Breast epithelium (tissue), 4 donors: ENCODE measurements around the gene TBCCD1. TPM values are rescaled to one million over a fixed set of nuclear protein-coding genes. Genes with fewer than 3 reads are reported as not detected.

Source experiments
- DNase-seq, 2 donors: peaks; one replicate each; pipeline ENCODE4 v3.0.0-alpha.2; 2019; ENCODE audit warnings: low spot score in 2 of 2
- H3K27ac ChIP-seq, 2 donors: fragments of 200-600 bp; sonication (generic) in 1 of 2; one replicate each; pipeline ENCODE4 v1.5.1; 2016 to 2019; ENCODE audit warnings: mild to moderate bottlenecking in 1 of 2
- H3K27me3 ChIP-seq, 2 donors: fragments of 200-600 bp; sonication (generic) in 1 of 2; one replicate each; pipeline versions ENCODE4 v1.5.1 to v1.6.0; 2017 to 2019; ENCODE audit warnings: control low read depth in 1 of 2, mild to moderate bottlenecking in 1 of 2
- H3K36me3 ChIP-seq: fragments of 200-600 bp; one replicate; pipeline ENCODE4 v1.5.1; 2019
- H3K4me1 ChIP-seq, 2 donors: fragments of 200-600 bp; sonication (generic); one replicate each; pipeline ENCODE4 v1.5.1; 2016 to 2019; ENCODE audit warnings: control low read depth in 1 of 2
- H3K4me3 ChIP-seq, 3 donors: fragments of 200-600 bp; sonication (generic); 1 replicate in 2 of 3; 2 replicates in 1 of 3; pipeline ENCODE4 v1.5.1; 2016 to 2019; ENCODE audit warnings: mild to moderate bottlenecking in 3 of 3, moderate library complexity in 2 of 3
- H3K9me3 ChIP-seq, 2 donors: fragments of 200-600 bp; sonication (generic) in 1 of 2; one replicate each; pipeline ENCODE4 v1.5.1; 2016 to 2019; ENCODE audit warnings: control low read depth in 1 of 2
- CTCF ChIP-seq, 3 donors: fragments of 450-650 bp; IDR thresholded peaks; one replicate each; pipeline ENCODE4 v1.5.1; 2016 to 2017; ENCODE audit warnings: antibody characterized with exemption in 3 of 3, mild to moderate bottlenecking in 3 of 3, moderate library complexity in 3 of 3
- POLR2A ChIP-seq: fragments of 450-650 bp; IDR thresholded peaks from one replicate; pipeline ENCODE4 v1.6.1; 2016; ENCODE audit warnings: antibody characterized with exemption, mild to moderate bottlenecking, moderate library complexity
- POLR2AphosphoS5 ChIP-seq, 3 donors: sonication (generic); formaldehyde crosslinking; IDR thresholded peaks; one replicate each; pipeline ENCODE4 v1.6.1; 2017; ENCODE audit warnings: antibody characterized with exemption in 3 of 3
- intact Hi-C: fragments of 100-400 bp; cut with DNase I; formaldehyde crosslinking; loops from one replicate; pipeline ENCODE4 v1.15.1; 2023; ENCODE audit warnings: low total_unique reads
- total RNA-seq, 3 donors: library from RNA; depleted of rRNA; stranded (reverse); fragments of >200 nt; gene quantifications; one replicate each; pipeline ENCODE4 v1.1.0, GENCODE V29; 2016

Gene TBCCD1
- total RNA-seq, 3 donors from 2014 or later: 15.0 to 19.6 (median 17.4) TPM

- no peak within 1 kb of the TSS for H3K4me3 ChIP-seq
- no peak within 1 kb of the TSS for H3K27ac ChIP-seq
- H3K27me3 ChIP-seq: no peaks in the 10 kb centered on the region
- no peak for DNase-seq
- H3K4me1 ChIP-seq: peaks cover 0 to 4% of the 10 kb centered on the region in 2 donors
- no peaks in the 10 kb centered on the region for H3K9me3 ChIP-seq
- intact Hi-C loops: no loop called here
- TF ChIP-seq POLR2A: no peak
- no peak for TF ChIP-seq CTCF (IDR thresholded peaks at IDR 0.05)
- TF ChIP-seq POLR2AphosphoS5 (IDR thresholded peaks at IDR 0.05): no peak
- H3K36me3 ChIP-seq: no peaks in the 10 kb centered on the region
Measured at GRCh38 chr3:186544281-186544680, 22.9 kb downstream of the TBCCD1 start, which contains the start of gene CRYGS. Gene CRYGS (minus strand): TSS chr3:186544380. CDS start chr3:186544326, 54 bp downstream.

GRCh38 chr3:186540835-186541226 lies 26.3 kb downstream of the TBCCD1 start:
- Histone ChIP-seq H3K27me3 (no peaks in the 10 kb centered on the region), H3K27ac (no peak overlapping the region), H3K4me1 (peaks cover 0 to 4% of the 10 kb centered on the region in 2 donors), H3K4me3 (no peak overlapping the region), H3K36me3 (no peaks in the 10 kb centered on the region), H3K9me3 (no peaks in the 10 kb centered on the region)
- DNase-seq: no peak
- TF ChIP-seq POLR2AphosphoS5 (IDR thresholded peaks at IDR 0.05): no peak
- no peak for TF ChIP-seq POLR2A
- no peak for TF ChIP-seq CTCF (IDR thresholded peaks at IDR 0.05)
- intact Hi-C loops: no loop called here

GRCh38 chr3:186540221-186540834 lies 26.8 kb downstream of the TBCCD1 start:
- no peaks in the 10 kb centered on the region for H3K9me3 ChIP-seq
- peak; percentile 67 to 71 for DNase-seq
- peaks cover 0 to 4% of the 10 kb centered on the region in 2 donors for H3K4me1 ChIP-seq
- H3K27me3 ChIP-seq: no peaks in the 10 kb centered on the region
- no peaks in the 10 kb centered on the region for H3K36me3 ChIP-seq
- intact Hi-C loops: no loop called here
- TF ChIP-seq CTCF (IDR thresholded peaks at IDR 0.05) (peak; percentile 48 to 83 (median 79)), POLR2AphosphoS5 (IDR thresholded peaks at IDR 0.05) (no peak), POLR2A (no peak)
- no peak overlapping the region for H3K27ac ChIP-seq
- H3K4me3 ChIP-seq: no peak overlapping the region

GRCh38 chr3:186538779-186539178 lies 28.4 kb downstream of the TBCCD1 start:
- intact Hi-C loops: loop anchor here (10.0 kb wide), 2 partner anchors 274 to 554 kb away; no protein-coding TSS in a partner anchor
- H3K27ac ChIP-seq: no peak overlapping the region
- no peaks in the 10 kb centered on the region for H3K9me3 ChIP-seq
- H3K4me3 ChIP-seq: no peak overlapping the region
- no peaks in the 10 kb centered on the region for H3K27me3 ChIP-seq
- peaks cover 0 to 4% of the 10 kb centered on the region in 2 donors for H3K4me1 ChIP-seq
- no peak for TF ChIP-seq POLR2A
- no peak for TF ChIP-seq POLR2AphosphoS5 (IDR thresholded peaks at IDR 0.05)
- TF ChIP-seq CTCF (IDR thresholded peaks at IDR 0.05): no peak
- no peaks in the 10 kb centered on the region for H3K36me3 ChIP-seq
- DNase-seq: no peak
